Cerebellar nuclear complex (tissue), 1 donor: ENCODE measurements around the gene GRK4.

Experiments used
- DNase-seq, 2 experiments: peaks; one replicate each; lab custom pipeline; 2025; lab: John Stamatoyannopoulos, UW

GRK4 gene

GRCh38 chr4:3011456-3012220 is 48.3 kb downstream of the GRK4 start:
- no peak for DNase-seq

DNA sequence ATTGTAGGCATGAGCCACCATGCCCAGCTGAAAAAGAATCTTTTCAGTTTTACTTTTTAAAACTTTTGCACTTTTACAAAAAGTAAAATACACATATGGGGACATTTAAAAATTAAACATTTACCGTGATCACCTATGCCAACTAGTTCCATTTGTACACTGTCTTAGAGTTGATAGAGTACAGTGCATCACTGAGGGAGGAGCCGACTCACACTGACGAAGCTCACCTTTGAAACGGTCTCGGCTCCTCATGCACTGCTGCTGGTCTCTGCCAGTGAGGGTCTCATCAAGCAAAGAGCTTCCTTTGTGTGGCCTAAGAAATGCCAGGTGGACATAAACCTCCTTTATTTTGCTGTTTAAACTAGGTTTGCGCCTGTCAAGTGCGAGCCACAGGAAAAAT is 50.0 kb downstream of the GRK4 start:
- no peak for DNase-seq

GRCh38 chr4:3013839-3014350 is 50.5 kb downstream of the GRK4 start:
- DNase-seq, result no peak

DNA sequence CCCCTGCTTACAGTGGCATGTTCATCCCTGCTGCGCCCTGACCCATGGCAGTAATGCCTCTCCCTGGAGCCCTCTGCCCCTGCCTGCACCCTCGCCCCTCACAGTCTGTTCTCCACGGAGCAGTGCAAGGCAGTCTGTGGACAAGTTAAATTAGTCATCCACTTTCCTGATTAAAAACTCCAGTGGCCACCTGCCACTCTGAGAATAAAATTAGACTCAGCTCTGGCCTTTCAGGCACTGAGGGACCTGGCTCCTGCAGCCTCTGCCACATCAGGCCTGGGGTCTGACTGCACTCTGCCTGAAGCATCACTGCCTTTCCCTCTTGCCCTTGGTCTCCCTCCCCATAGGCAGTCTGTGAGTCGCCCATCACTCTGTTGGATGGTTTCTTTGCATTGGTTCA is 53.6 kb downstream of the GRK4 start:
- DNase-seq, result no peak

DNA sequence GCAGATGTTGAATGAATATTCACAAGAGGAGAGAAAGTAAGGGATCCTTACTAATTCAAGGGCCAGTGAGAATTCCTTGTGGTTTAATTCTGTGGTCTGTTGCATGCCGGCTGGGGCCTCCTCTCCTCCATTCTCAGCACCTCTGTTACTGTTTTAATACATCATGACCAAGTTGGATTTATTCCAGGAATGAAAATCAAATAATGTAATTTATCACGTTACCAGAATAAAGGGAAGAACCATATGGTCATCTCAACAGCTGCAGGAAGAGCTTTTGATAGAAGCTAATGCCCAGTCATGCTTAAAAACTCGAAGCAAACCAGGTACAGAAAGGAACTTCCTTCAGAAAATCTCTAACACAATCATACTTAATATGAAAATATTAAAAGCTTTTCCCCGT is 54.1 kb downstream of the GRK4 start:
- no peak for DNase-seq

DNA sequence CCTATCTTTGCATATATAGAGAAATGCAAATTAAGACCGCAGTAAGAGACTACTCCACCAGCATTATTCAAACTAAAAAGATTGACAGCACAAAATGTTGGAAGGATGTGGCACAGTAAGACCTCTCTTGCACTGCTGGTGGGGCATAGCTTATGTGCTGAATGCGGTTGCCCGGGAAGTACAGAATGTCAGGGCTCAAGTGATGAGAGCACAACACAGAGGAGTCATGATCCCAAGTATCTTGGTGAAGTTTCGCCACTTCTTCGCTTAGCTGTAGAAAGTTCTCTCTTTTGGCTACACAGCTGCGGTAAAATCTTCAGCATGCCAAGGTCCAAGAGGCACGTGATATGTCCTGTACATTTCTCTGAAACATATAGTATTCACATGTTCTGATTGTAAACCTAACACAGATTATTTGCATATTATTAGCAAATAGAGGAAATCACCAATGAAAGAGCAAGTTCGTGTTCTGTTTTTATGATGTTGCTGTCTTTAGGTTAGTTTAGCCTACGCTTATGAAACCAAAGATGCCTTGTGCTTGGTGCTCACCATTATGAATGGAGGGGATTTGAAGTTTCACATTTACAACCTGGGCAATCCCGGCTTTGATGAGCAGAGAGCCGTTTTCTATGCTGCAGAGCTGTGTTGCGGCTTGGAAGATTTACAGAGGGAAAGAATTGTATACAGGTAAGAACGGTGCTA is 55.9 kb downstream of the GRK4 start:
- no peak for DNase-seq

- DNase-seq, result no peak
Measured at GRCh38 chr4:3021127-3021526, 57.8 kb downstream of the GRK4 start.

GRCh38 chr4:3021627-3022026 is 58.3 kb downstream of the GRK4 start:
- DNase-seq, result no peak

- no peak for DNase-seq
Measured at GRCh38 chr4:3022112-3022511, 58.7 kb downstream of the GRK4 start.

- DNase-seq, result no peak
Measured at GRCh38 chr4:3022651-3023050, 59.3 kb downstream of the GRK4 start.

- no peak for DNase-seq
Measured at GRCh38 chr4:3025881-3026280, 62.5 kb downstream of the GRK4 start.

- no peak for DNase-seq
Measured at GRCh38 chr4:3026540-3026939, 63.2 kb downstream of the GRK4 start.

DNA sequence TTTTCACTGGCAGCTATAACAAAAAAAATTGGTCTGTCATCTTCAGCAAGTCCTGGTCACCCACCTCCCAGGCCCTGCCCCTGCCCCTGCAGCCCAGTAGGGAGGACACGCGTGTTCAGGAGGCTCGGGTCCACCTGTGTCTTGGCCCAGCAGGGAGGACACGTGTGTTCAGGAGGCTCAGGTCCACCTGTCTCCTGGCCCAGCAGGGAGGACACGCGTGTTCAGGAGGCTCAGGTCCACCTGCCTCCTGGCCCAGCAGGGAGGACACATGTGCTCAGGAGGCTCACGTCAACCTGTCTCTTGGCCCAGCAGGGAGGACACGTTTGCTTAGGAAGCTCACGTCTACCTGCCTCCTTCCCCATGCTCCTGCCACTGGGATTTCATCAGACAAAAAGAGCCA is 66.1 kb downstream of the GRK4 start:
- DNase-seq, result no peak

DNA sequence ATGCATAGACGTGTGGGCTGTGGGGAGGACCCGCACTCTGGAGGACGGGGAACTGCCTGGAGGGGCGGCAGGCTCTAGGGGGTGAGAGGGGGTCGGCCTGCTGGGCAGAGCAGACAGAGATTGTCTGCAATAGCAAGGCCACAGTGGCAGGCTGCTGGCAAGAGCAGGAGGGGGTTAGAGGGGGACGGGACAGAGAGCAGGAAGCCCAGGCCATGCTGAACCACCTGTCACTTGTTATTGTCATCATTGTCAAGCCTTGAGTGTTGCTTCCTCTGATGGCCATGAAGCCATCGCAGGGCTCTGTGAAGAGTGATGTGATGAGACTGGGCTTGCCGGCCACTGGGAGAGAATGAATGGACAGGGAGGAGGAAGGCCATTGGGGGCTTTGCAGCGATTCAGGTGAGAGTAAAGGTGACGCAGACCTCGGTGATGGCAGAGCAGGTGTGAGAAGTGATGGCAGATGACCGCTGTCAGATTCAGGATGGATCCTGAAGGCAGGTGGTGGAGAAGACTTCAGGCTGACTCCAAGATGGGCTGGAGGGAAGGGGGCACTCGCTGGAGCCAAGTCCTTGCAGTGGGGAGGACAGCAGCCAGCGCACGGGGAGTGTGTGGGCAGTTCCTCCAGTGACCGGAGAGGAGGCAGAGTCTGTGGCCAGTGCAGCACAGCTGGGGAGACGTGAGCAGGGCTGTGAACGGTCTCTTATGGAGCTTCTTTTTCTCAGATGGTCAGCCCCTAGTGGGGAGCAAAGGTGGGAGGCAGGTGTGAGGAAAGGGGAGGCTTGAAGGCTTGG is 67.4 kb downstream of the GRK4 start:
- no peak for DNase-seq

- DNase-seq, result no peak
Measured at GRCh38 chr4:3031357-3032082, 68.1 kb downstream of the GRK4 start.

DNA sequence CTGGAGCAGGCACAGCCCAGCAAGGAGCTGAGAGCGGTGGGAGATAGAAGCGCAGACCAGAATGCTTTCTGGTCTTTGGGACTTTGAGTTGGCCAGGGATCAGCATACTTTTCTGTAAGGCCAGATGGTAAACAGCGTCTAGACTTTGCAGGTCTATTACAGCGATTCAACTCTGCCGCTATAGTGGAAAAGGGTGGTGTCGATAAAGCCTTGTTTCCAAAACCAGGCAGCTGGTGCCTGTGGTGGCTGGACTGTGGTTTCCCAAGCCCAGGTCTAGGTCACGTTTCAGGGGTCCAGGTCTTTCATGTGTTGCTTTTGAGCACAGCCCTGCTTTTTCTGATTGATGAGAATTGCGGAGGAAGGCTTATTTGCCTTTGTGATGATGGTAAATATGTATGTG is 70.9 kb downstream of the GRK4 start:
- no peak for DNase-seq

DNA sequence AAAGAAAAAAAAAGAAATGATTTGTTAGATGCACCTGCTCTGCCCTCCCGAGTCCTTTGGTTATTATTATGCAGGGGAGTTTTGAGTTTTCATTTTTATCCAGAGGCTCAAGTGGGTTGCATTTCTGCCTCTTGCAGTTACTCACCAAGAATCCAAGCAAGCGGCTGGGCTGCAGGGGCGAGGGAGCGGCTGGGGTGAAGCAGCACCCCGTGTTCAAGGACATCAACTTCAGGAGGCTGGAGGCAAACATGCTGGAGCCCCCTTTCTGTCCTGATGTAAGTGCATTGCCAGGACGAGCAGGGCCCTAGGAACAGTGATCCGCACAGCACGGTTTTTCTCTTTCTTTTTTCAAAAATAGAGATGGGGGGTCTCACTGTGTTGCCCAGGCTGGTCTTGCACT is 71.9 kb downstream of the GRK4 start:
- DNase-seq, result no peak

GRCh38 chr4:3035674-3036073 is 72.3 kb downstream of the GRK4 start:
- no peak for DNase-seq

GRCh38 chr4:3036131-3036952 is 73.0 kb downstream of the GRK4 start:
- DNase-seq, result no peak

GRCh38 chr4:3037957-3038461 is 74.6 kb downstream of the GRK4 start:
- no peak for DNase-seq
